Measurements from ENCODE around the gene VN1R5.

Gene VN1R5

GRCh38 chr1:247211339-247211738, 44.5 kb upstream of the VN1R5 start:
- H3K4me3 ChIP-seq (ENCODE audit: low read length) = no peak overlapping the region
- H3K4me2 ChIP-seq (ENCODE audit: low read length) = peak overlapping the region; percentile 43; the same call in 1 of the 2 replicates
- H3K4me1 ChIP-seq (ENCODE audit: control insufficient read depth, low read length) = peaks cover 33% of the 10 kb centered on the region
- TF ChIP-seq CTCF (IDR thresholded peaks at IDR 0.05; ENCODE audit: low read depth, low read length, poor library complexity, severe bottlenecking) = no peak
- no peak for TF ChIP-seq EZH2phosphoT487 (IDR thresholded peaks at IDR 0.05; ENCODE audit: borderline replicate concordance, low read length)
- peaks cover 3% of the 10 kb centered on the region; the same call in 1 of the 2 replicates for H3K27me3 ChIP-seq (ENCODE audit: control insufficient read depth, low read length)
- H3F3A ChIP-seq (ENCODE audit: control insufficient read depth, insufficient read depth) = no peaks in the 10 kb centered on the region
- peaks cover 34% of the 10 kb centered on the region for H3K36me3 ChIP-seq (ENCODE audit: control insufficient read depth, low read length)
- peaks cover 43% of the 10 kb centered on the region for H3K79me2 ChIP-seq (ENCODE audit: control insufficient read depth, low read length)
- H3K9me3 ChIP-seq (ENCODE audit: control insufficient read depth, insufficient read depth, low read length) = no peaks in the 10 kb centered on the region
- H3K9me2 ChIP-seq (replicated peaks; ENCODE audit: control insufficient read depth, low read length) = no peaks in the 10 kb centered on the region
- H3K27ac ChIP-seq (ENCODE audit: low read depth, low read length) = no peak overlapping the region
- H4K20me1 ChIP-seq (ENCODE audit: control insufficient read depth, insufficient read depth, low read depth, low read length) = peaks cover 13% of the 10 kb centered on the region

- Histone ChIP-seq H3K9me3 (ENCODE audit: control insufficient read depth, insufficient read depth, low read length) (no peaks in the 10 kb centered on the region), H3F3A (ENCODE audit: control insufficient read depth, insufficient read depth) (no peaks in the 10 kb centered on the region), H3K27ac (ENCODE audit: low read depth, low read length) (no peak overlapping the region), H3K4me2 (ENCODE audit: low read length) (no peak overlapping the region), H3K4me1 (ENCODE audit: control insufficient read depth, low read length) (peaks cover 33% of the 10 kb centered on the region), H4K20me1 (ENCODE audit: control insufficient read depth, insufficient read depth, low read depth, low read length) (peaks cover 13% of the 10 kb centered on the region), H3K79me2 (ENCODE audit: control insufficient read depth, low read length) (peaks cover 37% of the 10 kb centered on the region), H3K27me3 (ENCODE audit: control insufficient read depth, low read length) (peaks cover 3% of the 10 kb centered on the region; the same call in 1 of the 2 replicates), H3K36me3 (ENCODE audit: control insufficient read depth, low read length) (peaks cover 29% of the 10 kb centered on the region), H3K9me2 (replicated peaks; ENCODE audit: control insufficient read depth, low read length) (no peaks in the 10 kb centered on the region), H3K4me3 (ENCODE audit: low read length) (no peak overlapping the region)
- no peak for TF ChIP-seq EZH2phosphoT487 (IDR thresholded peaks at IDR 0.05; ENCODE audit: borderline replicate concordance, low read length)
- TF ChIP-seq CTCF (IDR thresholded peaks at IDR 0.05; ENCODE audit: low read depth, low read length, poor library complexity, severe bottlenecking) = no peak
Measured at GRCh38 chr1:247212012-247212411, 43.9 kb upstream of the VN1R5 start.

GRCh38 chr1:247212627-247213617, 43.0 kb upstream of the VN1R5 start:
- Histone ChIP-seq H3F3A (ENCODE audit: control insufficient read depth, insufficient read depth) (no peaks in the 10 kb centered on the region), H3K27ac (ENCODE audit: low read depth, low read length) (no peak overlapping the region), H3K79me2 (ENCODE audit: control insufficient read depth, low read length) (peaks cover 28% of the 10 kb centered on the region), H3K4me1 (ENCODE audit: control insufficient read depth, low read length) (peaks cover 32% of the 10 kb centered on the region), H3K9me3 (ENCODE audit: control insufficient read depth, insufficient read depth, low read length) (no peaks in the 10 kb centered on the region), H4K20me1 (ENCODE audit: control insufficient read depth, insufficient read depth, low read depth, low read length) (peaks cover 13% of the 10 kb centered on the region), H3K4me2 (ENCODE audit: low read length) (no peak overlapping the region), H3K36me3 (ENCODE audit: control insufficient read depth, low read length) (peaks cover 20% of the 10 kb centered on the region), H3K27me3 (ENCODE audit: control insufficient read depth, low read length) (peaks cover 3% of the 10 kb centered on the region; the same call in 1 of the 2 replicates), H3K9me2 (replicated peaks; ENCODE audit: control insufficient read depth, low read length) (no peaks in the 10 kb centered on the region), H3K4me3 (ENCODE audit: low read length) (no peak overlapping the region)
- TF ChIP-seq EZH2phosphoT487 (IDR thresholded peaks at IDR 0.05; ENCODE audit: borderline replicate concordance, low read length) (no peak), CTCF (IDR thresholded peaks at IDR 0.05; ENCODE audit: low read depth, low read length, poor library complexity, severe bottlenecking) (no peak)
